CD4-positive, alpha-beta T cell treated with Interleukin-17A for 4 hours (primary cell): ENCODE data around the gene TMEM60.

Source experiments
- DNase-seq: peaks from one replicate; pipeline ENCODE4 v3.0.0-alpha.2; 2020; ENCODE audit warnings: mixed read lengths

Gene TMEM60

DNA sequence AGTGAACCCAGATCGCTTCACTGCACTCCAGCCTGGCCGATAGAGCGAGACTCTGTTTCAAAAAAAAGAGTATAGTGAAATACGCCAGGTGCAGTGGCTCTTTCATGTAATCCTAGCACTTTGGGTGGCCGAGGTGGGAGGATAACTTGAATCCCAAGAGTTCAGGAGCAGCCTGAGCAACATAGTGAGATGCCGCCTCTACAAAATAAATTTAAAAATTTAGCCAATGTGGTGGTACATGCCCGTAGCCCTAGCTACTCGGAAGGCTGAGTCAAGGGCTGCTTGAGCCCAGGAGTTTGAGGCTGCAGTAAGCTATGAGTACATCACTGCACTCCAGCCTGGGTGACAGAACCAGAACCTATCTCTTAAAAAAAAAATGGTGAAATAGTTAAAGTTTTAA lies 27.9 kb downstream of the TMEM60 start:
- no peak for DNase-seq

- DNase-seq: no peak
Observed at GRCh38 chr7:77766801-77767605, 31.2 kb downstream of the TMEM60 start.

DNA sequence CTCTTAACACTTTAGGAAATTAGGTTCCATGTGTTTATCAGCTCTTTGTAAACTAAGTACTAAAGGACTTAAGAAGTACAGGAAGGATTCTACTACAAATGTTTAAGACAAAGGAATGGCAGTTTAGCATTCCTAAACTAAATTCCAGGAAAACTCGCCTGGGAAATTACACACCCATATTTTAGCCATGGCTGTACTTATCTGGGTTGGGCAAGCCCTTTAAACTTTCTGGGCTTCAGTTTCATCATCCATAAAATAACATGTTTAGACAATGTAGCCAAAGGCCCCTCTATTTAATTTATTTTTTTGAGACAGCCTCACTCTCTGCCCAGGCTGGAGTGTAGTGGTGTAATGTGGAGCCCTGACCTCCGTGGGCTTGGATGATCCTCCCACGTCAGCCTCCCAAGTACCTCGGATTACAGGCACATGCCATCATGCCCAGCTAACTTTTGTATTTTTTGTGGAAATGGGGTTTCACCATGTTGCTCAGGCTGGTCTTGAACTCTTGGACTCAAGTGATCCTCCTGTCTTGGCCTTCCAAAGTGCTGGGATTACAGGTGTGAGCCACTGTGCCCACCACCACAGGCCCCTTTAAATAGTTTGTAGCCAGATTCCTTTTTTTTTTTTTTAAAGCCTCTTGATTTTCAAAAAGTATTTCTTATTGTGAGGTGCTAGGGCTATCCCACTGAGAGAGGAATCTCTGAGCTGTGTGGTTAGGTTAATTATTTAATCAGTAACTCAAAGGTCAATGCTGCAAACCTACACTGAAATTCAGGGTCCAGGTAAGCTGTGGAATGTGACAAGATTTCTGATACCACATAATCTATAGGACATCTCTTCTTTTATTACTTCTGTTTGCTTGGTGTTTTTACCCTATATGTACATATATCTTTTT lies 32.1 kb downstream of the TMEM60 start:
- no peak for DNase-seq

- DNase-seq: no peak
Observed at GRCh38 chr7:77765481-77765880, 32.8 kb downstream of the TMEM60 start.

DNA sequence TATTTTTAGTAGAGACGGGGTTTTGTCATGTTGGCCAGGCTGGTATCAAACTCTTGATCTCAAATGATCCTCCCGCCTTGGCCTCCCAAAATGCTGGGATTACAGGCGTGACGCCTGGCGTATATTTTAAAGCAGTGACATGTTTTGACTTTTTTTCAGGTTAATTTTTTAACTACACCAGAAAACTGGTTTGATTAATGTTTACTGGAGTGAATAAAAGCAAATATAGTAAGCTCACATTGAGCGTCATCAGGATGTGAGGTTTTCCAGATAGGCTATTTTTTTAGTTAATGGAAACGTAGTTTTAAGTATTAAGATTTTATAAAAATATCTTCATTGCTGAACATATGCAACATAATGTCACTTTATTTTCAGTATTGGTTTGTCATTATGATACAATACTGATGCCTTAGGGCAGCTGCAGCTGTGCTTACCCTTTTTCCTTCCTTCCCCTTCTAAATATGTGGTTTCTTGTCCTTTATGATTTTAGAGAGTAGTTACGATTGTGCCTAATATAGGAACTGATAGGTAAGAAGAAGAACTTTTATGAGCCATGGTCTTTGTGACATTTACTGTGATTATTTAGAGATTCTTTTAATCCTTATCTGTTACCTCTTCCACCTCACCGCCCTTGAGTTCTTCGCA lies 37.3 kb downstream of the TMEM60 start:
- no peak for DNase-seq

DNA sequence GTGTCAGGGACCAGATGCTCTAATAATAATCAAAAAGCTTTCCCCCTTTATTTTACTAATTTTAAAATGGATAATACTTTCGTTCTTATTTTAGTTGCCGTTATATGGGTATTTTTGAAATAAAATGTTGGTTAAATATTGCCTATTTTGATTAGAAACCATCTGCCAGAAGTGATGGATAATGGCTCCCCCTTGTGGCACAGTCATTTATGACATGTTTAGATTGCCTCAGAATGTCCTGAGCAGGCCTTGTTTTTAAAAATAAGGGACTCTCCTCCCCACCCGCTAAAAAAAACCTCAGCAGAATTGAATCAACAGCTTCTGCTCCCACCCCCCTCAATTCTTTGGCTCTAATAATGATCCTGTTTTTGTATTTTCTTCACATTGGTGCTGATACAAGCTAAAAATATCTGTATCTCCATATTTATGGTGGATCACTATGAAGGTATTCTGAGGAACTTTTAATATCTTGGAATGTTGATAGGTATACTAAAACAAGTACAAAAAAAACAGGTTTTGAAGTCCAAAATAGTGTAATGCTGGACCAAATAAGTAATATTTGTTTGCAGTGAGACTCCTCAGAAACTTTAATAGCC lies 38.8 kb downstream of the TMEM60 start:
- DNase-seq: peak; percentile 82

GRCh38 chr7:77757589-77757988 lies 40.6 kb downstream of the TMEM60 start:
- DNase-seq: no peak

DNA sequence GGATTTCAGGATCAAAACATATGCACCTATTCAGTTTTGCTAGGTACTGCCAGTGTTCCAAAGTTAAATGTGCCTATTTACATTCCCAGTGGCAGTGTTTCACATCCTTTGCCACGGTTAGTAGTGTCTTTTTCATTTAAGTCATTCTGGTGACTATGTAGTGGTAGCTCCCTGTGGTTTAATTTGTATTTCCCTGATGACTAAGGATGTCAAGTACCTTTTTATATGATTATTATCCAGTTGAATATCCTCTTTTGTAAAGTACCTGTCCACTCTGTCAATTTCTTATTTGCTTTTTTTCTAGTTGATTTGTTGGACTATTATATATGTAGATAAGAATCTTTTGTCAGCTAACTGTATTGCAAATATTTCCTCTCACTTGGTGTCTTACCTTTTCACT lies 45.1 kb downstream of the TMEM60 start:
- no peak for DNase-seq

GRCh38 chr7:77752016-77752415 lies 46.2 kb downstream of the TMEM60 start:
- peak; percentile 7 for DNase-seq

GRCh38 chr7:77747718-77748117 lies 50.5 kb downstream of the TMEM60 start:
- DNase-seq: no peak

GRCh38 chr7:77747178-77747577 lies 51.1 kb downstream of the TMEM60 start:
- DNase-seq: no peak

GRCh38 chr7:77746824-77747165 lies 51.4 kb downstream of the TMEM60 start:
- no peak for DNase-seq

GRCh38 chr7:77746164-77746823 lies 51.9 kb downstream of the TMEM60 start:
- no peak for DNase-seq

- no peak for DNase-seq
Observed at GRCh38 chr7:77745746-77746145, 52.5 kb downstream of the TMEM60 start.
